ENCODE measurements around the gene DCUN1D1. TPM values are rescaled to one million over a fixed set of nuclear protein-coding genes. Genes with fewer than 3 reads are reported as not detected.

DCUN1D1 gene
- total RNA-seq, 1 donor from 2014 or later: 36.7 TPM

GRCh38 chr3:182936918-182937285 is 43.4 kb downstream of the DCUN1D1 start:
- no peak for DNase-seq (ENCODE audit: low read depth)

GRCh38 chr3:182936239-182936917 is 44.0 kb downstream of the DCUN1D1 start:
- no peak for DNase-seq (ENCODE audit: low read depth)

GRCh38 chr3:182935803-182936202 is 44.5 kb downstream of the DCUN1D1 start:
- no peak for DNase-seq (ENCODE audit: low read depth)

GRCh38 chr3:182925944-182926337 is 54.4 kb downstream of the DCUN1D1 start:
- DNase-seq (ENCODE audit: low read depth): no peak

- peak; percentile 71 for DNase-seq (ENCODE audit: low read depth)
Observed at GRCh38 chr3:182925330-182925943, 54.9 kb downstream of the DCUN1D1 start.

- peak; percentile 10 for DNase-seq (ENCODE audit: low read depth)
Observed at GRCh38 chr3:182921665-182922355, 58.5 kb downstream of the DCUN1D1 start.

GRCh38 chr3:182920515-182921084 is 59.7 kb downstream of the DCUN1D1 start:
- DNase-seq (ENCODE audit: low read depth): peak; percentile 80

- DNase-seq (ENCODE audit: low read depth): peak; percentile 19
Observed at GRCh38 chr3:182919866-182920357, 60.4 kb downstream of the DCUN1D1 start.

GRCh38 chr3:182917134-182917533 is 63.2 kb downstream of the DCUN1D1 start:
- DNase-seq (ENCODE audit: low read depth): peak; percentile 16

GRCh38 chr3:182914341-182914740 is 66.0 kb downstream of the DCUN1D1 start:
- no peak for DNase-seq (ENCODE audit: low read depth)

GRCh38 chr3:182913889-182914288 is 66.4 kb downstream of the DCUN1D1 start:
- DNase-seq (ENCODE audit: low read depth): no peak

GRCh38 chr3:182912474-182912873 is 67.9 kb downstream of the DCUN1D1 start:
- DNase-seq (ENCODE audit: low read depth): no peak

- DNase-seq (ENCODE audit: low read depth): no peak
Observed at GRCh38 chr3:182911782-182912111, 68.6 kb downstream of the DCUN1D1 start.

- no peak for DNase-seq (ENCODE audit: low read depth)
Observed at GRCh38 chr3:182910936-182911781, 69.2 kb downstream of the DCUN1D1 start.

- peak; percentile 32 for DNase-seq (ENCODE audit: low read depth)
Observed at GRCh38 chr3:182909318-182910040, 70.9 kb downstream of the DCUN1D1 start.

- no peak for DNase-seq (ENCODE audit: low read depth)
Observed at GRCh38 chr3:182908471-182908870, 71.9 kb downstream of the DCUN1D1 start.

GRCh38 chr3:182906036-182906435 is 74.3 kb downstream of the DCUN1D1 start:
- no peak for DNase-seq (ENCODE audit: low read depth)

- DNase-seq (ENCODE audit: low read depth): no peak
Observed at GRCh38 chr3:182905623-182906022, 74.7 kb downstream of the DCUN1D1 start.

- no peak for DNase-seq (ENCODE audit: low read depth)
Observed at GRCh38 chr3:182904164-182904563, 76.2 kb downstream of the DCUN1D1 start.

GRCh38 chr3:182902236-182902635 is 78.1 kb downstream of the DCUN1D1 start:
- no peak for DNase-seq (ENCODE audit: low read depth)

All from myocyte (in vitro differentiated cells).